ENCODE data around the gene IL11RA.

The IL11RA gene

DNA sequence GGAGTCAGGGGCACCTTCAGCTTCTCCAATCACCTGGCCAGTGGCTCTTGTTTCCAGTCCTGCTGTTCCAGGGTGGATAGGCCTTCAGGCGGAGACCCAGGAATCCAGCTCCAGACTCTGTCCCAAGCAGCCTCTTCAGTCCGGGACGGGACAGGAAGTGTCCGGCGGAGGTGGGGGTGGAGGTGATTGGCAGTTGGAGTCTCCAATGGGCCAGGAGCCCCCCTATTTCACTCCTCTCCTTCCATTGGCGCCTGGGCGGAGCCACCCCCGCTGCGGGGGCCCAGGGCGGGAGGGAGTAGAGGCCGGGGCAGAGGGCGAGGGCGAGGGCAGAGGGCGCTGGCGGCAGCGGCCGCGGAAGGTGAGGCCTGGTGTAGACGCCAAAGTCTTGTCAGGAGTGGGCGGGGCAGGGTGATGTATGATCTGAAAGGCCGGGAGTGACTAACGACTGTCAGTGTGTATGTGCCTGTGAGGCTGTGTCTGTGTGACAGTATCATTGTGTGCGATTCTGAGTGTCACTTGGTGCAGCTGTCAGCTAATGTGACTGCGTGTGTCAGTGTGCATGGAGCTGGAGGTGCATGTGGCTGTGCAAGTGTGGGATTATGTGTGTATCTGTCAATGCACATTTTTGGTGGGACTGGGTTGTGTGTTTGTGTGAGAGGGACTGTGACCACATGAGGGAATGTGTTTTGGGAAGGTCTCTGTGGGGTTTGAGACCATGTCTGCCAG is at the start of gene IL11RA:
IL11RA (plus strand) TSS at position 310 of the 726 bp plus-strand sequence. CDS start 3,033 bp downstream, outside the sequence.
- DNase-seq, result peak; percentile 72

DNA sequence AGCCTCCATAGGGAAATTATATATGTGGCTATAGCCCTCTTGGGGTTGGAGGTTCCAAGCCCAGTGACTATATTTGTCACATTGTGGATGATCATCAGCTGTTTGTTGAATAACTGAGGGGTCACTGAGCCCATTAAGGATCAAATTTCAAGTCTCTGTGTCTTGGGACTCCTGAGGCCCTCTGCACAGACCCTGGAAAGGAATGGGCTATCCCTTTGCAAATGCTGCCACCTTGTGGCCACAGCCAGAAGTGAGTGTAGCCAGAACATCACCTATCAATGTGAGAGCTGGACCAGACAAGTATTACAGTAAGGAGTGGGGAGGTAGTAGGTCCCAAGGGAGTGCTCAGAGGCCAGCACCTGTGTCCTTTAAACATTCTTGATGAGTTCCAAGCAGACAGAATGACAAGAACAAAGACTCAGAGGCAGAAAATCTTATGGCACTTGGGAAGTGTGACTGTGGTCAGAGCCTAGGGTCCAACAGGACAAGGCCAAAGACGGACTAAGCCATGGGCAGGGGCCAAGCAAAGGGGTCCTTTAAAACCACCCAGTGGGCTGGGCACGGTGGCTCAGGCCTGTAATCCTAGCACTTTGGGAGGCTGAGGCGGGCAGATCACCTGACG is 48.3 kb upstream of the IL11RA start:
- peak; percentile 85 for DNase-seq

DNA sequence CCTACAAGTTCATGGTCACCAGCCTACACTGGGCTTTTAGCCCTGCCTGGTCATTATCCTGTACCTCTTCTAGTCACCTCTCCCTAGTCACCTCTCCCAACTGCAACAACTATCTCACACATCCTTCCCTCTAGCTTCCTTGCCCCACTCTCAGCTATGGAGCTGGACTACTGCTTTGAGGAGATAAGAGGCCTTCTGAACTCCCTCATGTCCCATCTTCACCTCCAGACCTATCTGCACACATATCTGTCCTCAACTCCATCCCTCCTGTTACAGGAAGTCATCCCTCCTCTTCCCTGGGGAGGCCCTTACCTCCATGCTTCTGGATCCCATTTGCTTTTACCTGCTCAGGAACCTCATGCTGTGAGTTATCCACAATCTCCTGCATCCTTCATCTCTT is 45.8 kb upstream of the IL11RA start:
- DNase-seq, result no peak

DNA sequence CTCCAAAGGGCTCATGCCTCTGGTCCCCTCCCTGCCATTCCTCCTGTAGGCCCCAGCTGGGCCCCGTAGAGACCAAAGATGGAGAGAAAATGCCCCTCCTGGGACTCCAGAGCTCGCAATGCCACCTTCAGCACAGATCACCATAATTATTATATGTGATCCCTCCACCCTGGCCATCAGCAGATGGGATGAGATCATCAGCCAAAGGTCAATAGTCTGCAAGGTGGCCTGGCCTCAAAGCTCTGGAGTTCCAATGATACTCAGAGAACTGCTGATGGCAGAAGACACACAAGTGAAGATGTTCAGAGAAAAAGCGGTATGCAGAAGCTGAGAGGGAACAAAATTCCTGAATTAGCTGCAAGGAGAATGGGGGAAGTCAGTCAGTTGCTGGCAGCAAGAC is 45.1 kb upstream of the IL11RA start:
- DNase-seq, result no peak

DNA sequence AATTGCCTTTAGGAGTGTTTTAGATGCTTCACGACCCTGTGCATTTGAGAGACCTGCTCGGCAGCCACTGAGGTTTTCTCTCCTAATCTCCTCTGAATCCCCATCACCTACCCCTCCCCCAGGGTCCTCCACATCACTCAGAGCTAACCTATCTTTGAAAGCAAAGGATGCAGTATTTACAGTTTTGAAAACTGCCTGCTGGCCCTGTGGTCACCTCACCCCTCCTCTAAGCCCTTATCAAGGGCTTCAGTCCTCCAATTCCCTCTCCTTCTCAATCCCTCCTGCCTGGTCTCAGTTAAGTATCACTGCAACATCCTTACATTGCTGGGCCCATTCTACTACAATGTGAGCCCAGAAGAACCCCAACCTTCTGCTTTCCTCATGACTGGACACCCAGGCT is 44.7 kb upstream of the IL11RA start:
- DNase-seq, result no peak

DNA sequence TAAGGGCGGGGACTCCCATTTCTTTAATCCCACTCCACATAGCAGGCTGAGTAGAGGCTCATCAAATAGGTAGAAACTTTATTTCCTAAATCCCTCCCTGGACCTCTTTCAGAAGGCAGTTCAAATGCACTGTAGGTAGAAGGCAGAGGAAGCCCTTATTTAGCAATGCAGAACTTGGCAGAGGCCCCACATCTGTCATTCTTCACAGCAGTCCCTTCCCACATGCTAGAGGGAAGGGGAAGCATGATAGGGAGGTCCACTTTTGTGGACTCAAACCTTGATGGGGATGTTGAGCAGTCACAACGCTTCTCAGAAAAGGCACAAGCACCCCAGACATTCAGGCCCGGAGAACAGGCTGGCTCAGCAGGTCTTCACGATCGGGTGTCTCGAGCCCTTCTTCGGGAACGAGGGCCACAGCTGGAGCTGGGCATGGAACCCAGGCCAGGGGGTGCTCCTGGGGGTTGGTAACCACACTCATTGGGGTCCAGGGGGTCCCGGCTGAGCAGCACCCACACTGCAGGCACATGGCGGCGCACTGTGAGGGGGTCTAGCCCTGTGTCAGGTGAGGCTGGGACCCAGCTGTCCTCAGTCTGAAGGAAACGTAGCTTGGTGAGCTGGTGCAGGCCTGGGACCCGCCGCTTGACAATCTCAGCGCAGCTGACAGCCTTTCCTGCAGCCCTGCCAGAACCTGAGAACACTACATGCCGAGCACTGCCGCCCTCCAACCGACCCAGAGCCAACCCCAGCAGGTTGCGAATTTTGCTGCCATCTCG is 41.4 kb upstream of the IL11RA start:
- DNase-seq, result no peak

DNA sequence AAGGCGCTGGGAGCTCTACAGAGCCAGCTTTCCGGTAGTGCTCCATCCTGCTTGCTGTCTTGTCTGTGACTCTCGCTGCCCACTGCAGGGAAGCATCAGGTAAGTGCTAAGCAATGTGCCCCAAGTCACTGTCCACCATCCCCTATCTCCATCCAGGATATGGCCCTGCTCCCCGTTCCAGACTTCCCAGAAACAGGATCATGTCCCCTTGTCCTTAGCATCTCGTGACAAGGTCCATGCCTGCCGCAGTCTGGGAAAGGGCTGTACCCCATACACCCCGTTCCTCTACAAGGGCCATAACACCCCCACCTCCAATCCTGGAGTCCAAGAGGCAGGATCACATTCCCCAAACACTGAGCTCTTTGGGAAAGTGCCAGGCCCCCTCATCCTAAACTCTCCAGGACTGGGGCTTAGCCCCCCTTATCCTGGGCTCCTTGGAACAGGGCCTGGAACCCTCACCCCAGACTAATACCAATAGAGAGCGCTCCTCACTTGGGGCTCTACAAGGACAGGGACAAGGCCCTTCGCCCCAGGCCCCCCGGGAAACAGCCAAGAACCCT is 40.7 kb upstream of the IL11RA start:
- DNase-seq, result peak; percentile 47

DNA sequence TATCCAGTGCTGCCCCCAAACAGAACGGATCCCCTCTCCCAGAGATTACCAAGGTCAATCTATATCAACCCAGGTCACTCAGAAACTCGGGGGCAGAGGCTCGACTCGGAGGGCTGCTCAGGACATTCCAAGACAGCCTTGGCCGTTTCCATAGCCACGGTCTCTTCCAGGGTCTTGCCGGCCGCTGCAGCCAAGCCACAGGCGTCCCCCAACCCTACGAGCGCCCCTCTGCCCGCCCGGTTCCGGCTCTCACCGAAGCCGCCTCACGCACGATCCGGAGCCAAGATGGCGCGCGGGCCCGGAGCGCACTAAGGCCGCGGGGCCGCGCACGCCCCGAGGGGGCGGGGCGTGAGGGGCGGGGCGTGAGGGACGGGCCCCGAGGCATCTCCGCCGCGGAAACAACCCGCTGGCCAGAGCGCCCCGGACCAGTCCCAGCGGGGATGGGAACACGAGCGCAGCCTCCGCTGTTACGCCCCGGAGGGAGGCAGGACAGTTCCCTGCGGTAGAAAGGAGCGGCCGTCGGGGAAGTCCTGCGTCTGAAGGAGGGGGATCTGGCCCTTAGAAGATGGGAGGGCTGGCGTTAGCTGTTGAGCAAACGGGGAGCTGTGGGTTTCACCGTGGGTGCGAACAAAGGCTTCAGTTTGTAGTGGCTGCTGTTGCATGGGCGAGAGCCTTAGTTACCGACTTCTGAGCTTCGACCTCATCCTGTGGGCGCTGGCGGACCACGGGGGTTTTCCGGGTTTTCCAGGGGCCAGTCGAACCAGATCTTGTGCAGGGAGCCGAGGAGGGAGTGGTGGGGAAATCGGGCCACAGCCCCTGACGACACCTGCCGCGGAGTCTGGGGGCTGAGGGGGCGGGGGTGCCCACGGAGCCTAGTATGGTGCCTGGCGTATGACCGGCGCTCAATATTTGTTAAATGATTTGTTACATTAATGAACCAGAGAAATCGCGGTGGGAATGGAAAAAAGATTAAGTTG is 39.9 kb upstream of the IL11RA start, which contains the start of gene RPP25L:
RPP25L (minus strand) TSS at position 287 of the 977 bp plus-strand sequence. CDS start 801 bp downstream, outside the sequence.
- DNase-seq, result peak; percentile 93

DNA sequence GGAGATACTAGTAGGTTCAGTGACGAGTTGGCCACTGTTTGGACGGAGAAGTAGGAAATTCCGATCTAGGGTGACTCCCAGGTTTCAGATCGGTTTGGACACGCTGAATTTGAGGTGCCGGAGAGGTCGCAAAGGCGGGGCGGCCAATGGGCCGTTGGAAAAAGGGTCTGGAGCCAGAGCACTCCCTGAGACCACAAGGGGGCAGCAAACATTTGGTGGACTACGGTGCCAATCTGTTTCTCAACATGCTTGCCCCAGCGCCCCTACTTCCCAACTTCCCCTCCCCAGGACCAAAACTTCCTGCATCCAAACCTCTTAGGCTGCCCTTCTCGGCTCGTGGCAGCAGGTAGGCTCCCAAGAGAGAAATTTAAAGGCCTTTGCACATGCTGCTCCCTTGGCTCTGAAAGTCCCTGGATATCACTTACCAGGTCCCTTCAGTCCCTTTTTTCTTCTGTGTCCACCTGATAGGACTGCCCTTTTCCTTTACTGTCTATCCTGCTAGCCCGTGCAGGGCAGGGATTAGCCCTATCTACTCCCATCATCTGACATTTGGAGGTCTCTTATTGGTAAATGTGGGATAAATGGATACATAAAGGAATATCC is 39.1 kb upstream of the IL11RA start:
- peak; percentile 90 for DNase-seq

DNA sequence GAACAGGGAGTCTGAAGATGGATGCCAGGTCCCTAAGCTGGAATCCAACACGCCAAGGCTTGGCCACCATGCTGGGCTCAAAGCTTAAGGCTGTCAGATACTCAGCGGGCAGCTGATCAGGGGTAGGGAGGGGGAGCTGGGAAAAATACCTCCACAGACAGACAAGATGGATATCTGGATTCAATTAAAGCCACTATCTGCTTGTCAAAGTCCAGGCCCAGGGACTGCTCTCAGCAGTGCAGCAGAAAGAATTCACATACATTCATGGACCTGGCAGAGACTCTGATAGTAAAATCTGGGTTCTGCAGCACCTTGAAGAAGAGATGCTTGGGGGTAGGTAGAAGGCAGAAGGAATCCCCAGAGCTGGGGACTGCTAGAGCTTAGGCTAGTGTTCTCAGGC is 36.9 kb upstream of the IL11RA start:
- no peak for DNase-seq

DNA sequence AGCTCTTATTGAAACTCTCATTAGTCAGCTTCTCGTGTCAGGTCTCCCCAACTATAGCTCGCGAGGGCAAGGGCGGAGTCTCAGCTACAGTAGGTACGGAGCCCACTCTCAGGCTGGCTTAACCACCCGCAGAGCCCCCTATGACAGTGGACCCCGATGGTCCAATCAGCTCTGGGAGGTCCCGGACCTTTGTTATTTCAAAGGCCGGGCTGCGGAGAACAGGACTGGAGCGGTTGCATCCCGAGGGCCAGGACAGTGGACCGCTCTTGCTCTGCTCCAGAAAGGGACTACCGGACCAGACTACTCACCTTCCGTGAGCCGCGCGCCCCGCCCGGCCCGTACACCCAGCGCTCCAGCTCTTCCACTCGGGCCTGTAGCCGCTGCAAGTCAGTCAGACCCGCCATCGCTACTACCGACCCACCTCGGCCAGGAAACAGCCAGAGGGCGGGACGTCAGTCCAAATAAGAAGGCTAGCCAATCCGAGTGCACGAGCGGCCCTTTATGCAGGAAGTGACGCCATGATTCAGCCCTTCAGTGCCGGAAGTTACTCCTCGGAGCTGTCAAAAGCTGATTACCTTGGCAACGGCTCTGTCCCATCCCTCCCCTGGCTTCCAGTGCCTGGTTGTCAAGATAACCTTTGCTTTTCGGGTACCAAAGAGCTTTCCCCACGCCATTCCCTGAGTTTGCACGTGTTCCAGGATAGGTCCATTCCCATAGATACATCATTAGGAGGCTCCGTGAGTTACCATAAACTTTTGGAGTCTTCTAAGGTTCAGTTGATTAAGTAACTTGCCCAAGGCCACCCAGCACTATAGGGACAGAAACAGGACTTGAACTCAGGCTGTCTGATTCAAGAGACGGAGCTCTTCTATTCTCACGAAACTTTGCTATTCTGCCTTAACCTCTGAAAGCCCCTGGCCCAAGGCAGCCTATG is 31.7 kb upstream of the IL11RA start, which contains the start of gene DCTN3:
DCTN3 (minus strand) TSS at position 435 of the 934 bp plus-strand sequence; CDS start at position 404, 31 bp downstream.
- peak; percentile 98 for DNase-seq

DNA sequence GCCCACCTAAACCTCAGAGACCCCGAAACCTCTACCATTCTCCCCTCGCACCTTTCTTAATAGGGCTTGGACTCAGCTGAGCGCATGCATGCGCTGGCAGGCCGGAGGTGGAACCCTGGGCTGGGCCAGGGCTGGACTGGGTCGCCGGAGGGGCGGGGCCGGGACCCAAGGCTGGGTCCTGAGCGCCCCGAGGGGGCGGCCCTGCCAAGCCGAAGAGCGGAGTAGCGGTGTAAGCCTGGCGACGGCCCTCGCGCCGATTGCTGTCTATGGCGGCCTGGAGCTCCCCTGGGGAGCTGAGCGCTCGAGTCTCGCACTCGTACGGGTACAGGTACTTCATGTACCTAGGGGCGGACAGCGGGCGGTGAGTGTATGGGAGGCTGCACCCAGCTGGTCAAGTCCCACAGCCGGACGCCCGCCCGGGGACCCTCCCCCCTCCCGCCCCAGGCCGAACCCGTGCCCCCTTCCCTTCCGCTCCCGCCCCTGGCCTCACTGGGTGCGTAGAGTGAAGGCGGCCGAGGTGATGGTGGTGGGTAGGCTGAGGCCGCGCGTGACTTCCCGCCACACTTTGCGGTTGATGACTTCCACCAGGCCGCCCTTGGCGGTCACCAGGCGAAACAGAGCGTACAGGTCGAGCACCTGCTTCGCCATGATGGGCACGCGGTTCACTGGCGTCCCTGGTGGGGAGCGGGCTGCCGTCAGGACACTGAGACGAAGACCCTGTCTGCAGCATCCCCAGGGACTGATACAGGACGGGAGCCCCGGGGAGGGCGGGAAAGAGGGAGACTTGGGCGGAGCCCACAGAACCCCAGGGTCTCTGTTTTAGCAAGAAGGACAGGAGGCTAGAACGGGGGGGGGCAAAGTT is 28.4 kb upstream of the IL11RA start:
- no peak for DNase-seq

DNA sequence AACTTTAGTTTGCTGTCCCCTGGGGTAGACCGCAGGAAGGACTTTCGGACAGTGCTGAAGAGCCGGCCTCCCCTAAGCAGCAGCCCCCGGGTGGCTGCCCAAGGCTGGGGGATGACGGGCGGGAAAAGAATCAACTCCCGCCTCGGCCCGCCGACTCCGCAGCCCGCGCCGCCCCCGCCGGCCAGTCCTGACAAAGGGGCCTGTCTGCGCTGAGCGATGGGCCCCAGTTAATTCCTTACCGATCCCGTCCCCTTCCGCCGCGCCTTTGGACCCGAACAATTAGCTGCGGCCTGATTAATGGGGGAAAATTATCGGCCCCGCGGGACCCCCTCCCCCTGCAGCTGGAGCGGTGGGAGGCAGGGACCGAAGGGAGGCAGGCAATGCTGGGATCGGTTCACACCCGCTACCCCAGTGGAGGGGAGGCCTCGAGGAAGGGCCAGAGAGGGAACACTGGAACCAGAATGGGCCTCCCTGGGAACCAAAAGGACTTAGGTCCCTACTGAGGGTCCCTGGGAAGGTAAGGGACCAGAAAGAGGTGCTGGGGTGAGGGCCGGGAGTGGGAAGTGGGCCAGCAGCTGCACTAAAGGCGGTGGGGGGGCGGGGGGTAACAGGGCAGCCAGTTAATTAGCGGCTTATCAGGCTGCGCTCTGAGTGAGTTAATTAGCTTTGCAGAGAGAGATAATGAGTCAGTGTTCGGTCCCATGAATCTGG is 27.4 kb upstream of the IL11RA start:
- peak; percentile 48 for DNase-seq

DNA sequence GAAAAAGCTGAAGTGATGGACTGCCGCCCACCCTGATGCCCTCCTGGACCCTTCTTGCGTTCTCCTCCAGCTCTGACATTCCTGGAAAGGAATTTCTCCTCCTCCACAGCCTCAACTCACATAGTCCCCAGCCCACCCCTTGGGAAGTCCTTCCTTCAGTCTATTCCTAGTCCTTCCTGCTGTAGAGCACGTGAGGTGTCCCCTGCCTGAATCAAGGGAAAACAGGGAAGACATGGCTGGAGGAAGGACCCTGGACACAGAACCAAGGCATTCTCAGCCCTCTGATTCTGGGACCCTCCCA is 26.8 kb upstream of the IL11RA start:
- no peak for DNase-seq

DNA sequence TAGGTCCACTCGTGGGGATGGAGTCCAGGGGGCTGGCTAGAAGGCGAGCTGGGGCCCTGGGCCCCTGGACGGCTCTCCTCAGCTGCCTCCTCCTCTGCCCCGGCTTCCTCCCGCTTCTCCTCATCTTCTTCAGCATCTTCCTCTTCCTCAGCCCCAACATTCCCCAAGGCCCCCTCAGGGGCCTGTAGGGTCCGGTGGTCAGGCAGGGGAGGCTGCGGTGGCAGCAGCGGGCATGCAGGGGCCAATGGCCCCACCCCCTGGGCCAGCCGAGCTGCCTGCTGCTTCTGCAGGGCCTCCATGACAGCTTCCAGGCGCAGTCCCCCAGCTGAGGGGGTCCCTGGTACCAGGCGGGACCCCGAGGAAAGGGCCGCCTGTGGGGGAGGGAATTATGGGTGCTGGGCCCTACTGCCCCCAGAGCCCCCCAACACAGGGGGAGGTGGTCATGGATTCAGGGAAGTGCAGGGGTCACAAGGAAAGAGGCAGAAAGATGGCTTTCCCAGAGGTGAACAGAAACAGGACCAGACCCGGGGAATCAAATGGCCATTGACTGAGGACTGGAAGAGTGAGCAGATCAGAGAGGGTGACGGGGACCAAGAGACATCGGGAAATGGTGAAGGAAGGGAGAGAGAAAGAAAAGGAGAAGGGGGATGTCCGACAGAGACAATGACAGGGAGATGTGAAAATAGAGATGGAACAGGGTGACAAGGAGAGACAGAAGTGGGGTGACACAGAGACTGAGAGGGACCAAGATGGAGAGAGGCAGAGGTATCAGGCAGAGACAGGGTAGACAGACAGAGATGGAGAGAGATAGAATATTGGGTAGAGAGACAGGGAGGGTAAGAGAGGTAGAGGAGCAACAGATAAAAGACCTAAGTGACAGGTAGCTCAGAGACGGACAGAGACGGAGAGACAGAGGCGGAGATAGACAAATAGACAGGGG is 24.0 kb upstream of the IL11RA start:
- no peak for DNase-seq

DNA sequence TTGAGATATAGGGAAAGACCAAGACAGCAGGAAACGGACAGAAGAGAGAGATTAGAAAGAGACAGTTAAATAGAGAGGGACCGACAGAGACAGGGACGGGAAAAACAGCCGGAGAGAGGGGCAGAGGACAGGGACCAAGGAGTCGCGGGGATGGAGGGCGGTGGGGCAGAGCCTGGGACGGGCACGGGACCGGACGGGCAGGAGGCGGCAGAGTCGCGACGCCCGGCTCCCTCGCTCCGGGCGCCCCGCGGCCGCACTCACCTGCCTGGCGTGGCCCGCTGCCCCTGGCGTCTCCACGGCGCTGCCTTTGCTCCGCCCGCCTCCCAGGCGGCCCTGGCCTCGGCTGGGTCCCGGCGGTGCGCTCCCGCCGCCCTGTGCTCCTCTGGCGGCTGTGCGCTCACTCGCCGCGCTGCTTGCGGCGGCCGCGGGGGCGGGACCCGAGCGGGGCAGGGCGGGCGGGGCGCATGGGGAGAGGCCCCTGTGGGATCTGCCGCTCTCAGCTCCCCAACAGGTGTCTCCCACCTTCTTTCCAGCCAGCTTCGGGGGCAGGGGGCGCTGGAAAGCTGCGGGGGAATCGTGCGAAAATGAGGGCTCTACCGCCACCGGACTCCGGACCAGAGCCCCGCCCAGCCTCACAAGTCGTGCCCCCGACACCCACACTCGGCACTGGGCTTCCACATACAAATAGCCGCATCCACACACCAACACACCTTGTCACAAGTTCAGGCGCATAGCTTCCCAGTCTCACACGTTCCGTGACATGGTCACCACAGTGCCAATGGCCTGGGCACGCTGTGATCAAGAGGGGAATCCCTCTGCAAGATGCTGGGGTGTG is 23.1 kb upstream of the IL11RA start, which contains the start of gene ARID3C:
ARID3C (minus strand) TSS at position 411 of the 835 bp plus-strand sequence. CDS start 1,052 bp downstream, outside the sequence.
- peak; percentile 78 for DNase-seq

DNA sequence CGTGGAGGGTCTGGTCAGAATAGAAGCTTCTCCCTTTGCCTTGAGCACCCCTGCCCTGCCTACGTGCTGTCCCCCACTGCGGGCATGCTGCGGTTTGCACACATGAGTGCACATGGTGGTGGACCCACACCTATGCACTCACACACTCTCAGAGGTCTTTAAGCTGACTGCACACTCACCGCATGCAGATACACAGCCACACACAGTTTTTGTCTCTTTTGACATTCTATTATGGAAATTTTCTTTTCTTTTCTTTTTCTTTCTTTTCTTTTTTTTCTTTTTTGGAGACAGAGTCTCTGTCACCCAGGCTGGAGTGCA is 22.5 kb upstream of the IL11RA start:
- no peak for DNase-seq
